WTC11 (cell line): ENCODE measurements around the gene PDE8B. TPM values are rescaled to one million over a fixed set of nuclear protein-coding genes. Genes with fewer than 3 reads are reported as not detected.

Experiments
- ATAC-seq: fragments of 200-7000 bp; cut with Tn5 transposase; 2 replicates; pipeline ENCODE4 v1.10.0; 2021; ENCODE audit warnings: mild to moderate bottlenecking, moderate library complexity
- CTCF ChIA-PET: fragments of 300-600 bp; sonication (Branson Sonifier 250); formaldehyde crosslinking; loops from one replicate; lab custom pipeline; 2021; ENCODE audit warnings: antibody characterized with exemption; lab: Charles Lee
- POLR2A ChIA-PET: fragments of 350-600 bp; sonication (Branson Sonifier 250); formaldehyde crosslinking; loops from one replicate; lab custom pipeline; 2021; ENCODE audit warnings: antibody characterized with exemption; lab: Charles Lee
- DNase-seq: peaks from one replicate; pipeline ENCODE4 v3.0.0; 2021; ENCODE audit warnings: low spot score
- H3K27ac Mint-ChIP-seq: 2 replicates; pipeline ENCODE4 v1.8.0; 2021; ENCODE audit warnings: mixed read lengths
- H3K27me3 Mint-ChIP-seq: 2 replicates; pipeline ENCODE4 v1.8.0; 2021; ENCODE audit warnings: low read depth, mild to moderate bottlenecking, moderate library complexity, mixed read lengths
- H3K36me3 Mint-ChIP-seq: 2 replicates; pipeline ENCODE4 v1.8.0; 2021; ENCODE audit warnings: mixed read lengths
- H3K4me1 Mint-ChIP-seq: 2 replicates; pipeline ENCODE4 v1.8.0; 2022; ENCODE audit warnings: mixed read lengths
- H3K4me3 Mint-ChIP-seq: 2 replicates; pipeline ENCODE4 v1.8.0; 2021; ENCODE audit warnings: mild to moderate bottlenecking, moderate library complexity, mixed read lengths
- H3K9me3 Mint-ChIP-seq: 2 replicates; pipeline ENCODE4 v1.8.0; 2021; ENCODE audit warnings: mixed read lengths
- ATF1 ChIP-seq: sonication (generic); formaldehyde crosslinking; IDR thresholded peaks from 2 replicates; pipeline ENCODE4 v1.8.1; 2023; ENCODE audit warnings: mild to moderate bottlenecking, moderate library complexity, missing genetic modification reagents
- ATF3 ChIP-seq: sonication (generic); formaldehyde crosslinking; conservative IDR thresholded peaks from 2 replicates; pipeline ENCODE4 v1.8.1; 2022; ENCODE audit warnings: mild to moderate bottlenecking, missing genetic modification reagents
- CREB1 ChIP-seq: sonication (generic); formaldehyde crosslinking; IDR thresholded peaks from 2 replicates; pipeline ENCODE4 v1.8.0; 2023; ENCODE audit warnings: mild to moderate bottlenecking, missing genetic modification reagents
- CREM ChIP-seq: sonication (generic); formaldehyde crosslinking; IDR thresholded peaks from 2 replicates; pipeline ENCODE4 v1.8.1; 2022; ENCODE audit warnings: mild to moderate bottlenecking, missing genetic modification reagents, moderate library complexity
- E2F1 ChIP-seq: sonication (generic); formaldehyde crosslinking; IDR thresholded peaks from 2 replicates; pipeline ENCODE4 v1.8.0; 2022; ENCODE audit warnings: mild to moderate bottlenecking, missing genetic modification reagents
- E2F4 ChIP-seq: sonication (generic); formaldehyde crosslinking; IDR thresholded peaks from 2 replicates; pipeline ENCODE4 v1.8.1; 2022; ENCODE audit warnings: low read depth, mild to moderate bottlenecking, moderate library complexity, missing genetic modification reagents, borderline replicate concordance
- E2F5 ChIP-seq: sonication (generic); formaldehyde crosslinking; IDR thresholded peaks from 2 replicates; pipeline ENCODE4 v1.8.1; 2022; ENCODE audit warnings: mild to moderate bottlenecking, moderate library complexity, missing genetic modification reagents
- FOXP1 ChIP-seq: sonication (generic); formaldehyde crosslinking; IDR thresholded peaks from 2 replicates; pipeline ENCODE4 v1.8.0; 2022; ENCODE audit warnings: missing genetic modification reagents, mild to moderate bottlenecking, moderate library complexity, borderline replicate concordance
- FOXP4 ChIP-seq: sonication (generic); formaldehyde crosslinking; IDR thresholded peaks from 2 replicates; pipeline ENCODE4 v1.8.0; 2022; ENCODE audit warnings: mild to moderate bottlenecking, missing genetic modification reagents
- GRHL2 ChIP-seq: fragments of 250-450 bp; sonication (Bioruptor Pico); IDR thresholded peaks from 2 replicates; pipeline ENCODE4 v1.8.0; 2022; ENCODE audit warnings: mild to moderate bottlenecking, moderate library complexity; ENCODE audit not compliant: insufficient replicate concordance, severe bottlenecking
- GTF2I ChIP-seq: fragments of 250-450 bp; sonication (Bioruptor Pico); conservative IDR thresholded peaks from 2 replicates; pipeline ENCODE4 v1.4.0; 2021; ENCODE audit warnings: mild to moderate bottlenecking
- HMGA2 ChIP-seq: fragments of 250-450 bp; sonication (Bioruptor Pico); IDR thresholded peaks from 2 replicates; pipeline ENCODE4 v1.4.0; 2021; ENCODE audit warnings: mild to moderate bottlenecking, moderate library complexity
- MYBL2 ChIP-seq: sonication (generic); formaldehyde crosslinking; IDR thresholded peaks from 2 replicates; pipeline ENCODE4 v1.8.1; 2023; ENCODE audit warnings: mild to moderate bottlenecking, moderate library complexity, missing genetic modification reagents
- NFE2L1 ChIP-seq: sonication (generic); formaldehyde crosslinking; IDR thresholded peaks from 2 replicates; pipeline ENCODE4 v1.8.1; 2023; ENCODE audit warnings: missing genetic modification reagents
- OVOL2 ChIP-seq: fragments of 250-450 bp; sonication (Bioruptor Pico); IDR thresholded peaks from 2 replicates; pipeline ENCODE4 v1.9.0; 2021; ENCODE audit warnings: mild to moderate bottlenecking, borderline replicate concordance
- SMAD3 ChIP-seq: sonication (generic); formaldehyde crosslinking; IDR thresholded peaks from 2 replicates; pipeline ENCODE4 v1.8.0; 2022; ENCODE audit warnings: missing genetic modification reagents, mild to moderate bottlenecking, borderline replicate concordance
- TEAD4 ChIP-seq: sonication (generic); formaldehyde crosslinking; IDR thresholded peaks from 2 replicates; pipeline ENCODE4 v1.8.0; 2022; ENCODE audit warnings: mild to moderate bottlenecking, missing genetic modification reagents
- ZBTB21 ChIP-seq: sonication (generic); formaldehyde crosslinking; IDR thresholded peaks from 2 replicates; pipeline ENCODE4 v1.8.1; 2023; ENCODE audit warnings: mild to moderate bottlenecking, missing genetic modification reagents, borderline replicate concordance
- ZMAT4 ChIP-seq: fragments of 250-450 bp; sonication (Bioruptor Pico); IDR thresholded peaks from 2 replicates; pipeline ENCODE4 v1.9.0; 2021; ENCODE audit warnings: mild to moderate bottlenecking
- ZNF219 ChIP-seq: sonication (generic); formaldehyde crosslinking; IDR thresholded peaks from 2 replicates; pipeline ENCODE4 v1.8.0; 2023; ENCODE audit warnings: missing genetic modification reagents, mild to moderate bottlenecking, borderline replicate concordance
- ZNF263 ChIP-seq: sonication (generic); formaldehyde crosslinking; IDR thresholded peaks from 2 replicates; pipeline ENCODE4 v1.8.1; 2022; ENCODE audit warnings: low read depth, mild to moderate bottlenecking, moderate library complexity, missing genetic modification reagents
- ZNF281 ChIP-seq: sonication (generic); formaldehyde crosslinking; IDR thresholded peaks from 2 replicates; pipeline ENCODE4 v1.8.0; 2023; ENCODE audit warnings: mild to moderate bottlenecking, missing genetic modification reagents
- ZNF396 ChIP-seq: fragments of 250-450 bp; sonication (Bioruptor Pico); IDR thresholded peaks from 2 replicates; pipeline ENCODE4 v1.8.0; 2021; ENCODE audit warnings: mild to moderate bottlenecking, moderate library complexity, borderline replicate concordance
- total RNA-seq: library from RNA; stranded (reverse); gene quantifications from 3 replicates; pipeline ENCODE4 v1.2.3, GENCODE V29; 2021

Gene PDE8B
- total RNA-seq, 1 experiment from 2014 or later = 0.31 TPM

GRCh38 chr5:77213601-77214000, 3.1 kb downstream of the PDE8B start:
- H3K27me3 Mint-ChIP-seq = peaks cover 50% of the 10 kb centered on the region
- H3K4me3 Mint-ChIP-seq = no peak overlapping the region
- no peak for TF ChIP-seq OVOL2 (CRISPR knock-in tag)
- TF ChIP-seq ZNF396 = no peak
- TF ChIP-seq ZNF263 (CRISPR knock-in tag) = no peak
- TF ChIP-seq FOXP1 (CRISPR knock-in tag) = no peak
- TF ChIP-seq ZNF219 (CRISPR knock-in tag) = no peak
- TF ChIP-seq GTF2I = no peak
- TF ChIP-seq ZNF281 (CRISPR knock-in tag) = no peak
- TF ChIP-seq ATF1 (CRISPR knock-in tag) = no peak
- TF ChIP-seq E2F5 (CRISPR knock-in tag) = no peak
- TF ChIP-seq ZBTB21 = no peak
- TF ChIP-seq FOXP4 (CRISPR knock-in tag) = no peak
- TF ChIP-seq E2F4 (CRISPR knock-in tag) = no peak
- no peak for TF ChIP-seq ATF3 (CRISPR knock-in tag)
- TF ChIP-seq NFE2L1 = no peak
- no peak overlapping the region for H3K27ac Mint-ChIP-seq
- ATAC-seq = no peak
- no peaks in the 10 kb centered on the region for H3K9me3 Mint-ChIP-seq
- ChIA-PET POLR2A (interaction anchor here (0.7 kb wide), 1 partner anchor 9 kb away, joined by 4 read pairs; no protein-coding TSS in a partner anchor), CTCF (no interaction called here)
- H3K4me1 Mint-ChIP-seq = peaks cover 11% of the 10 kb centered on the region
- no peaks in the 10 kb centered on the region for H3K36me3 Mint-ChIP-seq
- DNase-seq = no peak

GRCh38 chr5:77214151-77214550, 3.7 kb downstream of the PDE8B start:
- POLR2A ChIA-PET = interaction anchor here (0.7 kb wide), 1 partner anchor 8 kb away, joined by 4 read pairs; no protein-coding TSS in a partner anchor
- peaks cover 11% of the 10 kb centered on the region for H3K4me1 Mint-ChIP-seq
- CTCF ChIA-PET = no interaction called here
- no peak for TF ChIP-seq SMAD3
- no peak for TF ChIP-seq CREB1 (CRISPR knock-in tag)
- TF ChIP-seq TEAD4 (CRISPR knock-in tag) = no peak
- TF ChIP-seq GRHL2 (CRISPR knock-in tag) = no peak
- no peak for TF ChIP-seq HMGA2 (CRISPR knock-in tag)
- no peak for TF ChIP-seq MYBL2 (CRISPR knock-in tag)
- no peak for TF ChIP-seq CREM (CRISPR knock-in tag)
- no peak for TF ChIP-seq E2F1 (CRISPR knock-in tag)
- TF ChIP-seq ZMAT4 = no peak
- H3K27ac Mint-ChIP-seq = no peak overlapping the region
- H3K4me3 Mint-ChIP-seq = no peak overlapping the region
- H3K9me3 Mint-ChIP-seq = no peaks in the 10 kb centered on the region
- DNase-seq = no peak
- peaks cover 44% of the 10 kb centered on the region for H3K27me3 Mint-ChIP-seq
- ATAC-seq = no peak
- no peaks in the 10 kb centered on the region for H3K36me3 Mint-ChIP-seq
